HEK293 (cell line): ENCODE data around the gene EDN1.

ENCODE experiments used
- CTCF ChIA-PET: fragments of 350-600 bp; formaldehyde crosslinking; extraction: SDS; loops from one replicate; lab custom pipeline; 2021; ENCODE audit warnings: antibody characterized with exemption; lab: Yijun Ruan, JAX
- POLR2A ChIA-PET: fragments of 300-600 bp; formaldehyde crosslinking; extraction: SDS; loops from one replicate; lab custom pipeline; 2020; ENCODE audit warnings: antibody characterized with exemption, inconsistent platforms; lab: Yijun Ruan, JAX
- H3K27ac ChIP-seq: fragments of 200-500 bp; sonication (Bioruptor generic); 2 replicates; pipeline ENCODE4 v1.5.1; 2014; ENCODE audit warnings: low read depth, low read length, control low read depth, inconsistent platforms; ENCODE audit errors: extremely low read depth
- H3K36me3 ChIP-seq, 2 experiments: fragments of 200-500 bp in 1 of 2; sonication (Bioruptor generic) in 1 of 2; 1 replicate in 1 of 2; 2 replicates in 1 of 2; pipeline ENCODE4 v1.5.1; 2014 to 2017; ENCODE audit warnings: inconsistent platforms in 2 of 2, low read length in 2 of 2; ENCODE audit not compliant: control insufficient read depth in 2 of 2, insufficient read depth in 1 of 2
- H3K4me1 ChIP-seq: fragments of 200-500 bp; sonication (Bioruptor generic); 2 replicates; pipeline ENCODE4 v1.5.1; 2014; ENCODE audit warnings: mild to moderate bottlenecking, low read length, inconsistent platforms; ENCODE audit not compliant: control insufficient read depth, insufficient read depth
- H3K4me3 ChIP-seq: 2 replicates; pipeline ENCODE4 v1.5.1; 2011; ENCODE audit warnings: low read depth, mild to moderate bottlenecking, control low read depth, low read length, moderate library complexity
- H3K9me3 ChIP-seq: fragments of 200-500 bp; sonication (Bioruptor generic); 2 replicates; pipeline ENCODE4 v1.5.1; 2014; ENCODE audit warnings: low read depth, low read length, inconsistent platforms; ENCODE audit not compliant: control insufficient read depth, insufficient read depth
- HIC1 ChIP-seq: fragments of 450-650 bp; formaldehyde crosslinking; IDR thresholded peaks from 2 replicates; pipeline ENCODE4 v1.5.1; 2016; ENCODE audit warnings: missing biosample characterization, missing genetic modification characterization
- WT1 ChIP-seq: fragments of 450-650 bp; formaldehyde crosslinking; IDR thresholded peaks from 2 replicates; pipeline ENCODE4 v1.5.1; 2016; ENCODE audit warnings: missing biosample characterization, missing genetic modification characterization
- ZBTB20 ChIP-seq: fragments of 450-650 bp; formaldehyde crosslinking; IDR thresholded peaks from 2 replicates; pipeline ENCODE4 v1.5.1; 2016; ENCODE audit warnings: missing biosample characterization, missing genetic modification characterization
- ZFP37 ChIP-seq: fragments of 450-650 bp; formaldehyde crosslinking; IDR thresholded peaks from 2 replicates; pipeline ENCODE4 v1.5.1; 2016; ENCODE audit warnings: missing biosample characterization, missing genetic modification characterization
- ZNF10 ChIP-seq: fragments of 450-650 bp; formaldehyde crosslinking; IDR thresholded peaks from 2 replicates; pipeline ENCODE4 v1.5.1; 2017; ENCODE audit warnings: missing biosample characterization, missing genetic modification characterization
- ZNF155 ChIP-seq: fragments of 450-650 bp; formaldehyde crosslinking; IDR thresholded peaks from 2 replicates; pipeline ENCODE4 v1.5.1; 2016; ENCODE audit warnings: missing biosample characterization, missing genetic modification characterization
- ZNF157 ChIP-seq: fragments of 450-650 bp; formaldehyde crosslinking; IDR thresholded peaks from 2 replicates; pipeline ENCODE4 v1.5.1; 2016; ENCODE audit warnings: missing biosample characterization, missing genetic modification characterization
- ZNF221 ChIP-seq: fragments of 450-650 bp; formaldehyde crosslinking; IDR thresholded peaks from 2 replicates; pipeline ENCODE4 v1.5.1; 2017; ENCODE audit warnings: missing biosample characterization, missing genetic modification characterization, borderline replicate concordance
- ZNF266 ChIP-seq: fragments of 450-650 bp; formaldehyde crosslinking; IDR thresholded peaks from 2 replicates; pipeline ENCODE4 v1.5.1; 2016; ENCODE audit warnings: missing biosample characterization, missing genetic modification characterization, low read depth
- ZNF518A ChIP-seq: fragments of 450-650 bp; formaldehyde crosslinking; conservative IDR thresholded peaks from 2 replicates; pipeline ENCODE4 v1.5.1; 2016; ENCODE audit warnings: low read depth, missing biosample characterization, missing genetic modification characterization
- ZNF560 ChIP-seq: fragments of 450-650 bp; formaldehyde crosslinking; IDR thresholded peaks from 2 replicates; pipeline ENCODE4 v1.5.1; 2017; ENCODE audit warnings: missing biosample characterization, missing genetic modification characterization, borderline replicate concordance
- ZNF677 ChIP-seq: fragments of 450-650 bp; IDR thresholded peaks from 2 replicates; pipeline ENCODE4 v1.5.0; 2018; ENCODE audit warnings: missing biosample characterization, mild to moderate bottlenecking, missing genetic modification characterization, moderate library complexity
- ZNF704 ChIP-seq: fragments of 450-650 bp; formaldehyde crosslinking; IDR thresholded peaks from 2 replicates; pipeline ENCODE4 v1.5.1; 2016; ENCODE audit warnings: missing biosample characterization, missing genetic modification characterization
- TF ChIP-seq, protein P1 (sequence below): fragments of 450-650 bp; formaldehyde crosslinking; IDR thresholded peaks from 2 replicates; pipeline ENCODE4 v1.5.1; 2016; ENCODE audit warnings: missing biosample characterization, missing genetic modification characterization, borderline replicate concordance
- TF ChIP-seq, protein P2 (sequence below): fragments of 450-650 bp; formaldehyde crosslinking; IDR thresholded peaks from 2 replicates; pipeline ENCODE4 v1.5.1; 2016; ENCODE audit warnings: missing biosample characterization, missing genetic modification characterization
- TF ChIP-seq, protein P3 (sequence below): sonication (generic); formaldehyde crosslinking; IDR thresholded peaks from 2 replicates; pipeline ENCODE4 v1.8.1; 2022; ENCODE audit warnings: mild to moderate bottlenecking, moderate library complexity, missing genetic modification reagents

Gene EDN1

DNA sequence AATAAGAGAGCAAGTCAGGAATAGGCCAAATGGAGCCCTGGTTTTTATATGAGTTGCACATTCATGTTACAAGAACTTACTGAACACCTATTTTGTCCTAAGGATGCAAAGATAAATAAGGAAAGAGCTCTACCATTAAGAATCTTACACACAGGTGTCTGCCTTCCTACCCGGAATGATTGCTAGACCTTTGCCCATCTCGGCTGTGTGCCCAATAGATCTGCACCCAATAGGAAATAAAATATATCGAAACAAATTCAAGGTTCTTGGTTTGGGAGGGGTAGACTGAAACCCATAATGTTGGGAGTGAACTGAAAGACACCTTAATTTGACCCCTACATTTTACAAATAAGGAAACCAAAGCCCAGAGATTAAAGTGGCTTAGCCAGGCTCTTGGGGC lies 48.9 kb downstream of the EDN1 start:
- ChIA-PET CTCF (interaction anchor here (1.3 kb wide), 1 partner anchor 50 kb away, joined by 4 read pairs; no protein-coding TSS in a partner anchor), POLR2A (no interaction called here)
- TF ChIP-seq ZNF155 (no peak), ZNF677 (tag by site-specific recombination) (no peak)
- TF ChIP-seq, protein P1, sequence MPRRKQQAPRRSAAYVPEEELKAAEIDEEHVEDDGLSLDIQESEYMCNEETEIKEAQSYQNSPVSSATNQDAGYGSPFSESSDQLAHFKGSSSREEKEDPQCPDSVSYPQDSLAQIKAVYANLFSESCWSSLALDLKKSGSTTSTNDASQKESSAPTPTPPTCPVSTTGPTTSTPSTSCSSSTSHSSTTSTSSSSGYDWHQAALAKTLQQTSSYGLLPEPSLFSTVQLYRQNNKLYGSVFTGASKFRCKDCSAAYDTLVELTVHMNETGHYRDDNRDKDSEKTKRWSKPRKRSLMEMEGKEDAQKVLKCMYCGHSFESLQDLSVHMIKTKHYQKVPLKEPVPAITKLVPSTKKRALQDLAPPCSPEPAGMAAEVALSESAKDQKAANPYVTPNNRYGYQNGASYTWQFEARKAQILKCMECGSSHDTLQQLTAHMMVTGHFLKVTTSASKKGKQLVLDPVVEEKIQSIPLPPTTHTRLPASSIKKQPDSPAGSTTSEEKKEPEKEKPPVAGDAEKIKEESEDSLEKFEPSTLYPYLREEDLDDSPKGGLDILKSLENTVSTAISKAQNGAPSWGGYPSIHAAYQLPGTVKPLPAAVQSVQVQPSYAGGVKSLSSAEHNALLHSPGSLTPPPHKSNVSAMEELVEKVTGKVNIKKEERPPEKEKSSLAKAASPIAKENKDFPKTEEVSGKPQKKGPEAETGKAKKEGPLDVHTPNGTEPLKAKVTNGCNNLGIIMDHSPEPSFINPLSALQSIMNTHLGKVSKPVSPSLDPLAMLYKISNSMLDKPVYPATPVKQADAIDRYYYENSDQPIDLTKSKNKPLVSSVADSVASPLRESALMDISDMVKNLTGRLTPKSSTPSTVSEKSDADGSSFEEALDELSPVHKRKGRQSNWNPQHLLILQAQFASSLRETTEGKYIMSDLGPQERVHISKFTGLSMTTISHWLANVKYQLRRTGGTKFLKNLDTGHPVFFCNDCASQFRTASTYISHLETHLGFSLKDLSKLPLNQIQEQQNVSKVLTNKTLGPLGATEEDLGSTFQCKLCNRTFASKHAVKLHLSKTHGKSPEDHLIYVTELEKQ (tag by site-specific recombination), result no peak
- TF ChIP-seq, protein P2, sequence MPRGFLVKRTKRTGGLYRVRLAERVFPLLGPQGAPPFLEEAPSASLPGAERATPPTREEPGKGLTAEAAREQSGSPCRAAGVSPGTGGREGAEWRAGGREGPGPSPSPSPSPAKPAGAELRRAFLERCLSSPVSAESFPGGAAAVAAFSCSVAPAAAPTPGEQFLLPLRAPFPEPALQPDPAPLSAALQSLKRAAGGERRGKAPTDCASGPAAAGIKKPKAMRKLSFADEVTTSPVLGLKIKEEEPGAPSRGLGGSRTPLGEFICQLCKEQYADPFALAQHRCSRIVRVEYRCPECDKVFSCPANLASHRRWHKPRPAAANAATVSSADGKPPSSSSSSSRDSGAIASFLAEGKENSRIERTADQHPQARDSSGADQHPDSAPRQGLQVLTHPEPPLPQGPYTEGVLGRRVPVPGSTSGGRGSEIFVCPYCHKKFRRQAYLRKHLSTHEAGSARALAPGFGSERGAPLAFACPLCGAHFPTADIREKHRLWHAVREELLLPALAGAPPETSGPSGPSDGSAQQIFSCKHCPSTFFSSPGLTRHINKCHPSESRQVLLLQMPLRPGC (tag by site-specific recombination), result no peak
- no peaks in the 10 kb centered on the region for H3K9me3 ChIP-seq
- no peaks in the 10 kb centered on the region for H3K36me3 ChIP-seq
- no peak overlapping the region for H3K27ac ChIP-seq
- peaks cover 6% of the 10 kb centered on the region for H3K4me1 ChIP-seq
- H3K4me3 ChIP-seq, result no peak overlapping the region

DNA sequence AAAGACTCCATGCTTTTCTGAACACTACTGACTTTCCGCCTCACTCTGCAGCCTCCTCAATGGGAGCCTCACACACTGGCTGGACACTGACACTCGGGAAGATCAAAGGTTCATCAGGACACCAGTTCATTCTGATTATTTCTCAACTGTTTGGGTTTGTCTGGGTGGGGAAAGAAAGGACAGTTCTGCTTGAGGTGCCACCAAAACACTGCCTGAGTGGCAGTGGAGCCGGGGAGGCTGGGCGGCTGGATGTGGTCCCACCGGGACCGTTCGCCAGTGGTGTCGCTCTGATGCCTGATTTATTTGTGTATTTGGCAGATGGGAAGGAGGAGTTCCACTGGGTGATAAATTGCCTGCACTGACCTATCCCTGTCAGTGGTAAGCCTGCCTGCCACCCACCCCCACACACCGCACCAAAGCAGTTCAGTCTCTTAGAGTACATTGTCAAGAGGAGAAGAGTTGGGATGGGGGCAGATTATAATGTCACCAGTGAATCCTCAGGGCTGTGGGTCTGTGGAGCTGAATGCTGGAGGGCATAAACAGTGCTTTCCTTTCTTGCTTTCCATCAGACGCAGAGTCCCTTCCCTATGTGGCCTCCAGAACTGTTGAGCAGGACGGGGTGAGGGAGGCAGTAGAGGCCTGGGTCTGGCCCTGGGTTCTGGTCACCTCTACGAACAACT lies 49.8 kb downstream of the EDN1 start:
- no peak overlapping the region for H3K4me3 ChIP-seq
- no peaks in the 10 kb centered on the region for H3K36me3 ChIP-seq
- H3K4me1 ChIP-seq, result peaks cover 6% of the 10 kb centered on the region
- TF ChIP-seq HIC1 (no peak), ZNF157 (tag by site-specific recombination) (no peak), ZNF10 (no peak)
- POLR2A ChIA-PET, result no interaction called here
- CTCF ChIA-PET, result no interaction called here
- no peaks in the 10 kb centered on the region for H3K9me3 ChIP-seq
- no peak overlapping the region for H3K27ac ChIP-seq

DNA sequence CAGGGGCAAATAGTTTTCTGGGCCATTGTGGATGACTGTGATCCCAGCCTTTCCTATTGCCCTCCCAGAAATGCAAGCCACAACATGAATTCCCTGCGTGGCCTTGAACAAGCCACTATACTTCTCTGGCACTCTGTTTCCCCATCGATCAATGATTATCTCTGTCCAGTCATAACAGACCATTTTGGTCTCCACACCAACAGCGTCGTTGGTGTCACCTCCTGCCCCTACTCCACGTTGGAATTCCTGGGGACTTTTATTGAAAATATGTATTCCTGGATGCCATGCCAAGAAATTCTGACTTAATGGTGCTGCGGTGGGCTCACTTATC lies 50.3 kb downstream of the EDN1 start:
- Histone ChIP-seq H3K4me1 (peaks cover 6% of the 10 kb centered on the region), H3K36me3 (no peaks in the 10 kb centered on the region), H3K27ac (no peak overlapping the region), H3K4me3 (no peak overlapping the region), H3K9me3 (no peaks in the 10 kb centered on the region)
- ChIA-PET POLR2A (no interaction called here), CTCF (no interaction called here)
- TF ChIP-seq ZNF704 (no peak), ZNF560 (tag by site-specific recombination) (no peak), ZNF221 (tag by site-specific recombination) (no peak), ZNF518A (tag by site-specific recombination) (no peak), ZNF266 (tag by site-specific recombination) (no peak), WT1 (tag by site-specific recombination) (no peak), ZBTB20 (tag by site-specific recombination) (no peak), ZFP37 (tag by site-specific recombination) (no peak)
- TF ChIP-seq, protein P3, sequence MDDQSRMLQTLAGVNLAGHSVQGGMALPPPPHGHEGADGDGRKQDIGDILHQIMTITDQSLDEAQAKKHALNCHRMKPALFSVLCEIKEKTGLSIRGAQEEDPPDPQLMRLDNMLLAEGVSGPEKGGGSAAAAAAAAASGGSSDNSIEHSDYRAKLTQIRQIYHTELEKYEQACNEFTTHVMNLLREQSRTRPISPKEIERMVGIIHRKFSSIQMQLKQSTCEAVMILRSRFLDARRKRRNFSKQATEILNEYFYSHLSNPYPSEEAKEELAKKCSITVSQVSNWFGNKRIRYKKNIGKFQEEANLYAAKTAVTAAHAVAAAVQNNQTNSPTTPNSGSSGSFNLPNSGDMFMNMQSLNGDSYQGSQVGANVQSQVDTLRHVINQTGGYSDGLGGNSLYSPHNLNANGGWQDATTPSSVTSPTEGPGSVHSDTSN (CRISPR knock-in tag), result no peak
